ENCODE measurements around the gene TMEM82.

The TMEM82 gene

DNA sequence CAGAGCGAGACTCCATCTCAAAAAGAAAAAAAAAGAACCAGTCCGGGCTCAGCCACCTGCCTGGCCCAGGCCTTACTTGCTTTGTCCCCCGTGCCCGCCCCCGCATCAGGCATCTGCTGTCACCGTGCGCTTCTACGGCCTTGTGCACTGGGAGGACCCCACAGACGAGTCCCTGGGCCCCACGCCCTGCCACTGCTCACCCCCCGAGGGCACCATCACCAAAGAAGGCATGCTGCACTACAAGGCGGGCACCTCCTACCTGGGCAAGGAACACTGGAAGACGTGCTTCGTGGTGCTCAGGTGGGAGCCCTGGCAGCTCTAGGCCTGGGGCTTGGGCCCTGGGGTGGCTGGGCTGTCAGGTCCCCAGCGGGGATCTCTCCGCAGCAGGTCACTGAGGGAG lies 11.9 kb upstream of the TMEM82 start:
- TF ChIP-seq NFRKB (IDR thresholded peaks at IDR 0.05) = no peak
- no peak for TF ChIP-seq FOXA1 (IDR thresholded peaks at IDR 0.05)
- no peak for TF ChIP-seq SUZ12 (IDR thresholded peaks at IDR 0.05)
- TF ChIP-seq HDGF (IDR thresholded peaks at IDR 0.05; ENCODE audit: borderline replicate concordance) = no peak
- TF ChIP-seq CTBP1 (IDR thresholded peaks at IDR 0.05; ENCODE audit: borderline replicate concordance) = no peak
- TF ChIP-seq, protein P1, sequence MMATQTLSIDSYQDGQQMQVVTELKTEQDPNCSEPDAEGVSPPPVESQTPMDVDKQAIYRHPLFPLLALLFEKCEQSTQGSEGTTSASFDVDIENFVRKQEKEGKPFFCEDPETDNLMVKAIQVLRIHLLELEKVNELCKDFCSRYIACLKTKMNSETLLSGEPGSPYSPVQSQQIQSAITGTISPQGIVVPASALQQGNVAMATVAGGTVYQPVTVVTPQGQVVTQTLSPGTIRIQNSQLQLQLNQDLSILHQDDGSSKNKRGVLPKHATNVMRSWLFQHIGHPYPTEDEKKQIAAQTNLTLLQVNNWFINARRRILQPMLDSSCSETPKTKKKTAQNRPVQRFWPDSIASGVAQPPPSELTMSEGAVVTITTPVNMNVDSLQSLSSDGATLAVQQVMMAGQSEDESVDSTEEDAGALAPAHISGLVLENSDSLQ (IDR thresholded peaks at IDR 0.05) = no peak
- no peak for TF ChIP-seq L3MBTL2 (conservative IDR thresholded peaks at IDR 0.05)
- no peak for TF ChIP-seq BHLHE40 (IDR thresholded peaks at IDR 0.05; ENCODE audit: borderline replicate concordance)
- POLR2A ChIA-PET = no interaction called here
- DNase-seq (ENCODE audit: extremely low spot score) = no peak
- CTCF ChIA-PET = no interaction called here

- CTCF ChIA-PET = no interaction called here
- POLR2A ChIA-PET = no interaction called here
- no peak for DNase-seq (ENCODE audit: extremely low spot score)
- TF ChIP-seq, protein P1 (IDR thresholded peaks at IDR 0.05) = no peak
- TF ChIP-seq FOXK2 (IDR thresholded peaks at IDR 0.05) = no peak
- no peak for TF ChIP-seq BHLHE40 (IDR thresholded peaks at IDR 0.05; ENCODE audit: borderline replicate concordance)
- TF ChIP-seq CTBP1 (IDR thresholded peaks at IDR 0.05; ENCODE audit: borderline replicate concordance) = no peak
- no peak for TF ChIP-seq ARNT (IDR thresholded peaks at IDR 0.05)
- TF ChIP-seq LEF1 (IDR thresholded peaks at IDR 0.05; ENCODE audit: borderline replicate concordance) = no peak
- no peak for TF ChIP-seq TARDBP (IDR thresholded peaks at IDR 0.05)
- TF ChIP-seq SP1 (IDR thresholded peaks at IDR 0.05) = no peak
These were observed 11.4 kb upstream of the TMEM82 start for GRCh38 chr1:15730936-15731335.

GRCh38 chr1:15731735-15732685 lies 10.3 kb upstream of the TMEM82 start:
- no peak for DNase-seq (ENCODE audit: extremely low spot score)
- ChIA-PET CTCF (no interaction called here), POLR2A (no interaction called here)
- TF ChIP-seq, protein P1 (IDR thresholded peaks at IDR 0.05) = no peak
- no peak for TF ChIP-seq L3MBTL2 (conservative IDR thresholded peaks at IDR 0.05)

DNA sequence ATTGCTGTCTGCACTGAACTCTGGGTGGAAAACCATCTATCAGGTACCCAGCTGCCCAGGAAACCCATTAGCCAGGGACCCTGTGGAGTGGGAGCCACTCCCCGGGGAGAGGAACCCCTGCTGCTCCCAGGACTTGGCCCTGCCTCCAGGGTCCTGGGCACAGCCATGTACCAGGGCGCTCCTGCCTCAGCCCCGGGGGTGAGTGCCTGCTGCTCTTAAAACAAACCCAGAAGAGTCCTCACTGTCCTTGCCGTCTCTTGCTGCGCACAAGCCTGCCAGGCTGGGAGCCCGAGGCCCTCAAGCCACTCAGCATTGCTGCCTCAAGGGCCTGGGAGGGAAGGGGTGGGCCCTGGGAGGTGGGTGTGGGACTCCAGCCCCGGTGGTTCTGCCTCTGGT lies 9.6 kb upstream of the TMEM82 start:
- no peak for DNase-seq (ENCODE audit: extremely low spot score)
- TF ChIP-seq ELF4 (IDR thresholded peaks at IDR 0.05) (no peak), CTBP1 (IDR thresholded peaks at IDR 0.05; ENCODE audit: borderline replicate concordance) (no peak), FOXK2 (IDR thresholded peaks at IDR 0.05) (no peak), HDGF (IDR thresholded peaks at IDR 0.05; ENCODE audit: borderline replicate concordance) (no peak), L3MBTL2 (conservative IDR thresholded peaks at IDR 0.05) (no peak), ZNF384 (IDR thresholded peaks at IDR 0.05) (no peak), TARDBP (IDR thresholded peaks at IDR 0.05) (no peak), SP1 (IDR thresholded peaks at IDR 0.05) (no peak), FOXM1 (IDR thresholded peaks at IDR 0.05; ENCODE audit: borderline replicate concordance) (no peak), NFRKB (IDR thresholded peaks at IDR 0.05) (no peak), FOXA1 (IDR thresholded peaks at IDR 0.05) (no peak)
- CTCF ChIA-PET = no interaction called here
- POLR2A ChIA-PET = no interaction called here

DNA sequence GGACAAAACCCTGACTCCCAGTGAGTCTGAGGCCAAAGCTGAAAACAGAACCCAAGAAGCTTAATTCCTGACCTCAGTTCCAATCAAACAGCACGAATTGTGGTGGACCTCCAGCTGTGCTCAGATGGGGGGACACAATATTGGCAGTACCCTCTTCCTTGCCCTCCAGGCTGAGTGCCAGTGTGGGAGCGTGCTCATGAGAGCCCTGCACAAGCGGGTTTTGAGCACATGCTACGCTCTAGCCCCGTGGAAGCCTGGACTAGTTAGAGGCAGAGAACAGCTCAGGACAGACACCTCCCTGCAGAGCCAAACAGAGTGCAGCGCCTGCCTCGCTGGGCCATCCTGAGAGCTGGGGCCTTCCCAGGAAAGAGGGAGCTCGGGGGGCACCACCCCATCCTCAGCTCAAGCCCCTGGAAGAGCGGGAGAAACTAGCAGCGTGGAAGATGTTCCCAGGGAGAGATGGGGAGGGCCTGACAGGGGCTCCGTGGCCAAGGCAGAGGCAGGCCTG lies 9.0 kb upstream of the TMEM82 start:
- no peak for TF ChIP-seq ZNF384 (IDR thresholded peaks at IDR 0.05)
- ChIA-PET CTCF (no interaction called here), POLR2A (no interaction called here)
- no peak for DNase-seq (ENCODE audit: extremely low spot score)

GRCh38 chr1:15733726-15734226 lies 8.5 kb upstream of the TMEM82 start:
- POLR2A ChIA-PET = no interaction called here
- DNase-seq (ENCODE audit: extremely low spot score) = no peak
- TF ChIP-seq NFRKB (IDR thresholded peaks at IDR 0.05) = no peak
- no peak for TF ChIP-seq BHLHE40 (IDR thresholded peaks at IDR 0.05; ENCODE audit: borderline replicate concordance)
- no peak for TF ChIP-seq FOXK2 (IDR thresholded peaks at IDR 0.05)
- TF ChIP-seq SP1 (IDR thresholded peaks at IDR 0.05) = no peak
- TF ChIP-seq ARNT (IDR thresholded peaks at IDR 0.05) = no peak
- TF ChIP-seq ELF4 (IDR thresholded peaks at IDR 0.05) = no peak
- TF ChIP-seq ZNF384 (IDR thresholded peaks at IDR 0.05) = no peak
- no peak for TF ChIP-seq SUZ12 (IDR thresholded peaks at IDR 0.05)
- no peak for TF ChIP-seq FOXM1 (IDR thresholded peaks at IDR 0.05; ENCODE audit: borderline replicate concordance)
- TF ChIP-seq CTBP1 (IDR thresholded peaks at IDR 0.05; ENCODE audit: borderline replicate concordance) = no peak
- TF ChIP-seq TARDBP (IDR thresholded peaks at IDR 0.05) = no peak
- TF ChIP-seq LEF1 (IDR thresholded peaks at IDR 0.05; ENCODE audit: borderline replicate concordance) = no peak
- TF ChIP-seq HDGF (IDR thresholded peaks at IDR 0.05; ENCODE audit: borderline replicate concordance) = no peak
- CTCF ChIA-PET = no interaction called here

DNA sequence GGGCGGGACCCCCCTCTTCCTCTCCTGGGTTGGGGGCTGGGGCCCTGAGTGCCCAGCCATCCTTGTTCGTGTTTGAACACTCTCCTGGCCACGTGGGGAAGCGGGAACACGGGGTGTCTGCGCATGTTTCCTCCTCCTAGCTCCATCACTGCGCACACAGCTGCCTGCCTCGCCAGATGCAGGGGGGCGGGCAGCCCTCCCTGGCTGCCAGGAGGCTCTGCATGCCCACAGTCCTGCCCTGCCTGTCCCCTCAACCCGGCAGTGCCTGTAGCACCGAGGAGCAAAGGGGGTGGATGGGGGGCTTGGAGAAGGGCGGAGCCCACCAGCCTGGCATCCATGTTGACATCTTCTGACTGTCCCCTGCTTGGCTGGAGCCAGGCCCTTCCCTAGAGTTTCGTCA lies 8.0 kb upstream of the TMEM82 start:
- POLR2A ChIA-PET = no interaction called here
- CTCF ChIA-PET = no interaction called here
- TF ChIP-seq NFRKB (IDR thresholded peaks at IDR 0.05) (no peak), FOXM1 (IDR thresholded peaks at IDR 0.05; ENCODE audit: borderline replicate concordance) (no peak), FOXK2 (IDR thresholded peaks at IDR 0.05) (no peak), ZNF384 (IDR thresholded peaks at IDR 0.05) (no peak), ARNT (IDR thresholded peaks at IDR 0.05) (no peak), CTBP1 (IDR thresholded peaks at IDR 0.05; ENCODE audit: borderline replicate concordance) (no peak), TARDBP (IDR thresholded peaks at IDR 0.05) (no peak), SP1 (IDR thresholded peaks at IDR 0.05) (no peak)
- TF ChIP-seq, protein P1 (IDR thresholded peaks at IDR 0.05) = no peak
- DNase-seq (ENCODE audit: extremely low spot score) = no peak

Data from HEK293T (cell line).